MM.1S (cell line): ENCODE measurements around the gene PLOD3.

Experiments
- EZH2phosphoT487 ChIP-seq: fragments of 300-600 bp; sonication (generic); IDR thresholded peaks from 2 replicates; pipeline ENCODE4 v1.6.1; 2018; ENCODE audit warnings: antibody characterized with exemption, low read length
- TF ChIP-seq, protein P1 (sequence below): fragments of 300-600 bp; sonication (generic); IDR thresholded peaks from 2 replicates; pipeline ENCODE4 v1.5.1; 2016; ENCODE audit warnings: antibody characterized with exemption, low read length, mixed read lengths

DNA sequence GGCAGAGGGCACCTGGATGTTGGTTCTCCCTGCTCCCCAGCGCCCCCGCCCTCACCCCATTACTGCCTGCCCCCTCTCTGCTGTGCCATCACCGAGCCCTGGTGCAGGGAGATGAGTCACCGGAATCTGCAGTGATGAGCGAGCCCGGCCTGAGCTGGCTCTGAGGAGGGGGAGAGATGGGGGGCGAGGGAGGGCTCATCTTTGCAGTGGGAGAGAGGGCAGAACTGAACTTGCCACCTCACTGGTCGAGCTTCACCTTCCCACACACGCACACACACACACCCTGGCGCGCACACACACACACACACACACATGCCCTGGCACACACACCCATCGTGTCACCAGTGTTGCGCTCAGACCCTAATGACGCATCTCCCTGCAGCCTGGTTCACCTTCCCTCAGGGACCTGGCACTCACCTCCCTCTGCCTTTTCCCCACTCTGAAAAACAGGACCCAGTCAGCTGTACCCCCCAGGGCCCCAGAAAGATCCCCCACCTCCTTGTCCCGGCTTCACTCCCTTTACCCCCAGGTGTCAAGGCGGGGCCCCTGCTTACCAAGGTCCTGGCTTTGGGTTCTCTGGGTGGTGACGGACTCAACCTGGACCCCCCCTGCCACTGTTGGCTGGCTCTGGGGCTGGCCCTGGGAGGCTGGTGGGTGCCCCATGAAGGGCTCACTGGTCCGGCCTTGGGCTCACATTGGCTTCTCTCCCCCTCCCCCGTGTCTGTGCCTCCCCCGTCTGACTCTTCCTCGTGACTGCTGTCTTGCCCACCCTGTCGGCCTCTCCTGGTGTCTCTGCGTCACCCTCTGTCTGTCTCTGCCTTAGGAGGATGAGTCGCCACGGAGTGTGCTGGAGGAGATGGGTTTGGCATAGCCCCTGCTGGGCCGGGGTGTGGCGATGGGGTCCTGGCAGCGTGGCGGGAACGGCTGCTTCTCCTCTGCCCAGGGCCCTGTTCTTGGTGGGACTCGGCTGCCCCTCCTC, 57.4 kb downstream of the PLOD3 start:
- TF ChIP-seq, protein P1, sequence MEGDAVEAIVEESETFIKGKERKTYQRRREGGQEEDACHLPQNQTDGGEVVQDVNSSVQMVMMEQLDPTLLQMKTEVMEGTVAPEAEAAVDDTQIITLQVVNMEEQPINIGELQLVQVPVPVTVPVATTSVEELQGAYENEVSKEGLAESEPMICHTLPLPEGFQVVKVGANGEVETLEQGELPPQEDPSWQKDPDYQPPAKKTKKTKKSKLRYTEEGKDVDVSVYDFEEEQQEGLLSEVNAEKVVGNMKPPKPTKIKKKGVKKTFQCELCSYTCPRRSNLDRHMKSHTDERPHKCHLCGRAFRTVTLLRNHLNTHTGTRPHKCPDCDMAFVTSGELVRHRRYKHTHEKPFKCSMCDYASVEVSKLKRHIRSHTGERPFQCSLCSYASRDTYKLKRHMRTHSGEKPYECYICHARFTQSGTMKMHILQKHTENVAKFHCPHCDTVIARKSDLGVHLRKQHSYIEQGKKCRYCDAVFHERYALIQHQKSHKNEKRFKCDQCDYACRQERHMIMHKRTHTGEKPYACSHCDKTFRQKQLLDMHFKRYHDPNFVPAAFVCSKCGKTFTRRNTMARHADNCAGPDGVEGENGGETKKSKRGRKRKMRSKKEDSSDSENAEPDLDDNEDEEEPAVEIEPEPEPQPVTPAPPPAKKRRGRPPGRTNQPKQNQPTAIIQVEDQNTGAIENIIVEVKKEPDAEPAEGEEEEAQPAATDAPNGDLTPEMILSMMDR = no peak
- TF ChIP-seq EZH2phosphoT487 = no peak
